GM21515 (cell line): ENCODE data around the gene SLC17A9.

ENCODE experiments used
- ATAC-seq: cut with Tn5 transposase; IDR thresholded peaks from one replicate; pipeline ENCODE4 v1.9.1; 2021; ENCODE audit not compliant: unreplicated experiment

The SLC17A9 gene

DNA sequence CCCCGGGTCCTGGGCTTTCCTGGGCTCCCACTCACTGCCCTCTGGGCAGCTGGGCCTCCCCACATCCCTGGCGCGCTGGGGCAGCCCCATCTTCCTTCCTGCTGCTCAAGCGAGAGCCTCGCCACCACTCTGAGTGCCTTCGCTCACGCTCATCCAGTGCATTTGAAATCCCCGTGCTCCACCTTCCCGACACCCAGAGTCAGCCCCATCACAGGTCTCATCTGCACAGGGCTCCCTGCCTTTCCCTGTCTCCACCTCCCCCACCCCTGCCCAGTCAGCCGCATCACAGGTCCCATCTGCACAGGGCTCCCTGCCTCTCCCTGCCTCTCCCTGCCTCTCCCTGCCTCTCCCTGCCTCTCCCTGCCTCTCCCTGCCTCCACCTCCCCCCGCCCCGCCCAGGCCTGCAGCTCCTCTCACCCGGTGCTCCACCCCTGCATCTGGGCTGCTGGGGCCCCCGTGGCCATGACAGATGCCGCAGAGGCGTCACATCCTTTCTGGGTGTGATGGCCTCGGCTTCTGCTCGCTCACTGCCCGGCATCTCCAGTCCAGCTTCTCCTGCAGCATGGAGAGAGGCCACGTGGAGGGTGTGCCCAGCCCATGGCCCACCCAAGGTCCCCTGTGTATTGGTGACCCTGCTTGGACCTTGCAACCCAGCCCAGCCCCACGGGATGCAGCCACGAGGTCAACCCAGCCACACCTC lies 63.3 kb downstream of the SLC17A9 start:
- no peak for ATAC-seq

- no peak for ATAC-seq
Measured at GRCh38 chr20:63016514-63017075, 64.1 kb downstream of the SLC17A9 start.

GRCh38 chr20:63017076-63017825 lies 64.7 kb downstream of the SLC17A9 start:
- ATAC-seq = no peak

DNA sequence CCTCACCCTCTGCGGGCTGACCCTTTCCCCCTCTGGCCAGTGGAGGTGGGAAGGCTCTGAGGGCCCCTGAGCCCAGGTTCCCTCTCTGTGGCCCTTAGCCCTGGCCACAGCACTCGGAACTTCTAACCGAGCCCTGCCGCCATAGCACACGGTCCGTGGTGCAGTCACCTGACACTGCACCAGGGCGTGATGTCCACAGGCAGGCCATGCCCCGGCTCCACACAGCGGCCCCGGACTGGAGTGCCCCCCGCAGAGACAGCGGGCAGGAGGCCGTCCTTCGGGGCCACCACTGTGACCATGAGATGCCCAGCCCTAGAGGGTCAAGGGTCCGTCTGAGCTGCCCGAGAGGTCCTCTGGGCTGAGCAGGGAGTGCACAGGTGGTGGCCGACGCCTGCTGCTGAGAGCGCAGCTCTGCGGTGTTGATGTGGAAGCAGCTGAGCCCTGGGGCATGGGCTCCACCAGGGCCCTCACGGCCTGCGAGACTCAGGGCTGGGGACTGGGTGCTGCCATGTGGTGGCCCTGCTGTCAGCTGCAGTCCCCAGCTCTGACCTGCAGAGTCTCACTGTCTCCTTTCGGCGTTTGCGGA lies 65.4 kb downstream of the SLC17A9 start:
- no peak for ATAC-seq
